ENCODE results near the gene ARMC9.
"Not testable (repeated sequence)": the region's sequence is repeated elsewhere in the genome, so short reads cannot be mapped to it uniquely, and the experiment has no call there.

ARMC9 gene

DNA sequence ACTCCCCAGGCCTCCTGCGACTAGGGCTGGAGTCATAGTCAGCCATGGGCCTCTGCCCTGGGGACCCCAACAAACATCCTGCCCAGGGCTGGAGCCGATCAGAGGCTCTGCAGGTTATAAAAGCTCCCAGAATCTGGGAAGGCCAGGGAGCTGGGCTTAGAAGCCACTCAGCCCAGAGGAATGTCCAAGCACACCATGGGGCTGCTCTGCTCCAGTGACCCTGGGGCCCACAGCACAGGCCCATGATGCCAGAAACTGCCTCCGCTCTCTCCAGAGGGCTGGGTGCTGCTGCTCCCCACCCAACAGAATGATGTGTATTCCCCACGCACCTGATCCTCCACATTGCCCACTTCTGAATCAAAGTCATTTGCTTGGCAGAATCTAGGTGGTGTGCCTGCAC, 88.5 kb downstream of the ARMC9 start:
- no peak for DNase-seq (ENCODE audit: low read depth in 1 of 2, low spot score in 1 of 2)

- no peak for DNase-seq (ENCODE audit: low read depth in 1 of 2, low spot score in 1 of 2)
Measured at GRCh38 chr2:231287696-231288095, 89.3 kb downstream of the ARMC9 start.

GRCh38 chr2:231288590-231288989, 90.2 kb downstream of the ARMC9 start:
- no peak for DNase-seq (ENCODE audit: low read depth in 1 of 2, low spot score in 1 of 2)

DNA sequence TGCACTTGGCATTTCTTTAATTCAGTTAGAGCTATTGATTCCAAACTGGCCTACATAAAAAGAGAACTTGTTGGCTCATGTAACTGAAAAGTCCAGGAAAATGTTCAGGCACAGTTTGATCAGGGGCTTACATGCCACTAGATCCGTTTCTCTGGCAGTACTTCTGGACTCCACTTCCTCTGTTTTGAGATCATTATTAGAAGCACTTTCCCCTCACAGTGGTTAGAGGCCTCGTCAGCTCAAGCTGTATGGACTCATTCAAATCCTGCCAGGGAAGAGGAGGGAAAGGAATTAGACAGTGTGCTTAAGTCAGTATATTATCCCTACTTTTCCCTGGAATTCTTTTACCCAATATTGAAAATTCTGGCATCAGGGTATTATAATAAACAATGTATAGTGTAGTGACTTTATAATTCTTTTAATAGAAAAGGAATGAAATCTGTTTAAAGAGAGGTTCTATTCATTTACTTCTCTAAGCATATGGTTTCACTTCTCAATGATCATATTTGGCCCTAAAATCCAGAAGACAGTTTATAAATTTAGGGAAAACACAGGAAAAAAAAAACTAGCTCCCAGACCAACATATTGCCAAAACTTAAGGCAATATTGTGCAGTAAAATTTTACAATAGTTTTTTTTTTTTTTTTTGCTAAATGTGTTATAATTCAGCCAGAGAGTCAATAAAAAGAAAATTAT, 92.0 kb downstream of the ARMC9 start:
- DNase-seq (ENCODE audit: low read depth in 1 of 2, low spot score in 1 of 2) = no peak

- DNase-seq (ENCODE audit: low read depth in 1 of 2, low spot score in 1 of 2) = no peak
Measured at GRCh38 chr2:231292472-231293134, 94.2 kb downstream of the ARMC9 start.

DNA sequence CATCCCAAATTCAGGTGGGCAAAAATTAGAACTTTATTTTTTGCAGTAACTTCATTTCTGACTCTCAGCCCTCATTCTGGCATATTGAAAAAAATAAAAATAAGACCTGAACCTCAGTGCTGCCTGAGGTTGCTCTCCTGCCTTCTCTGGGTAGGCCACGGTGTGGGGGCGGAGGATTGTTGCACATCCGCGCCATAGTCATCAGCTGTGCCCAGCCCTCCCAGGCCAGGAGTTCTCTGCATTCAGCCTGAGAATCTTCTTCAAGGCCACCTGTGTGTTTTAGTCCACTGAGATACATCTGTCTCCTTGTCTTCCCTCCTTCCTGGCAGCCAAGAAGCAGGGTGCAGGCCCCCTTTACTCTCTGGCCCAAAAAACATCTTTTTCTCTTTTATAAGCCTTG, 94.7 kb downstream of the ARMC9 start:
- no peak for DNase-seq (ENCODE audit: low read depth in 1 of 2, low spot score in 1 of 2)

DNA sequence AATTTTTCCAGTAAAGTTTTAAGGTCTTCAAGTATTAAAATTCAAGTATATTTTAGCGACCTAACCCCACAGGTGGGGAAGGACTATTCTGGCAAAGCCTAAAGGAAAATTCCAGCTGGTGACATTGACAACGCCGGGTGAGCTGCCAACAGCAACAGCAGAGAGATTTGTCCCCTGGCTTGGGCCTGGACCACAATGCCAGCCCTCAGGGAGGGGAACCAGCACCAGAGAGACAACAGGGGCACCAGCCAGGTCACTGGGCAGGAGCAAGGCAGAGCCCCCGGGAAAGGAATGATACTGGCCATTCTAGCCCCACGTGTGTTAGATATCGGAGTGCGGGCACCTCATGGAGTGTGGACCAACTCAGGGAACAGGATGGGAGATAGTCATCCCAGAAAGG, 95.7 kb downstream of the ARMC9 start:
- no peak for DNase-seq (ENCODE audit: low read depth in 1 of 2, low spot score in 1 of 2)

DNA sequence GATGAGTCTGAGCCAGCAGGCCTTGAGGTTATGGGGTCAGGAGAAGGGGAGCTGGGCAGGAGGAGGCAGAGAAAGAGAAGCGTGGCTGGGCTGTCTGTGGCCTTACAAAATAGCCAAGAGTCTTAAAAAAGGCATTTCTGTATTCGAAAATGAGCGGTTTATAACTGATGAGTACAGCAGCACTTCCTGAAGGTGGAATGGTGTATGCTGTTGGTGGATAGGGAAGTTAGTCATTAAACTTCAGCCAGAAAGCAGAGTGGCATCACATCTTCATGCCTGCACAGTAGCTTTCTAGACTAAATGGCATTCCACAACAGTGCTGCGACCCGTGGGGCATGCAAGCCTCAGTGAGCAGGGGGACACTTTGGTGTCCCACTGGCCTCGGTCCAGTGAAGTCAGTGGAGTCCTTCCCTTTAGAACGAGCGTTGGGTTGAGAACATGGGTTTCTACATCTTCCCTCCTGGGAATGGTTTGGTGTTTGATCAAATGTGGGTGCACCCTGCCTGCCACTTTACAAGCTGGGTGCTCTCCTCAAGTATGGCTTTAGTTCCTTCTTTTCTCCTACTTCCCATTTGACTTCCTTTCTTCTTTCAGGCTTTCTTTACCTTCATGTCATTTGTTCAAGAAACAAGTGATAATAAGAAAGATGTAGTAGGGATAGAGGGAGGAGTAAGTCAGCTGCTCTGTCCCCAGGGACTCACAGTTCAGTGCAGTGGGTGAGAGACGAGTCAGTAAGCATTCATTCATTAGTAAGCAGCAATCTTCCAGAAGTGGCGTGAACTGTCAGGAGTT, 96.3 kb downstream of the ARMC9 start:
- no peak for DNase-seq (ENCODE audit: low read depth in 1 of 2, low spot score in 1 of 2)

DNA sequence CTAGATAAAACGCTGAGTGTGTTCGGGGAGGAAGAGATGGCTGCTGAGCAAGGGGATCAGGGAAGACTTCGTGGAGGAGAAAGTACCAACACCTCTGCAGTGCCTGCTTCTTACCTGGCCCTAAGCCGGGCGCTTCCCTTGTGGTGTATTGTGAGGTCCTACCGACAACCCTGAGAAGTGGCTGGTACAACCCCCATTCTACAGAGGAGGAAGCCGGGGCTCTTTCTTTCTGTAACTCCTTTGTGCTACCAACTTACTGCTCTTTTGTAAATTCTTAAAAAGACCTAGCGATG, 96.9 kb downstream of the ARMC9 start:
- DNase-seq (ENCODE audit: low read depth in 1 of 2, low spot score in 1 of 2) = no peak

DNA sequence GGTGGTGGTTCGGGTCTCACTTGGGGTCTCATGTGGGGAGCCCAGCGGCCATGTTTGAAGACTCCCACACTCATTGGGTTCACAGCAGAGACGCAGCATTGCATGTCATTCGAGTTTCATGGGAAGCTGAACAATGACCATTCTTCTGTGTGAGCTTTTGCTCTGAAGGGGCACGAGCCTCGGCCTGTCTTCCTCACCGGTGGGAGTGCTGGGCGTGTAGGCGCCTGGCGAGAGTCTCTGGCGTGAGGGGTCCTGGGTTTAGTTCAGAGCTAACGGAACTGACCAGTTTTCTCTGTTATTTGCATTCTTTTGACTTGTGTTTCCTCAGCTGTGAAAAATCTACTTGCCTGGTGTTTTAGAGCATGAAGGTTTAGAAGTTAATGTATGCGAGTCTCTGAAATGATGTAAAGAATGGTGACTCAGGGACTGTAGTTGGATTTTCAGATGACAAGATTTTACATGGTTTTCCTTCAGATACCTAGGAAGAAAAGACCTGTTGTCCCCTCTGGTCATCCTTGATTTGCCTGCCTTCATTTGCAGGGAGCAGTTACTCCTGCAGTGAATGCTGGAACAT, 98.1 kb downstream of the ARMC9 start:
- DNase-seq (ENCODE audit: low read depth in 1 of 2, low spot score in 1 of 2) = no peak

GRCh38 chr2:231297108-231297908, 98.9 kb downstream of the ARMC9 start:
- DNase-seq (ENCODE audit: low read depth in 1 of 2, low spot score in 1 of 2) = no peak

DNA sequence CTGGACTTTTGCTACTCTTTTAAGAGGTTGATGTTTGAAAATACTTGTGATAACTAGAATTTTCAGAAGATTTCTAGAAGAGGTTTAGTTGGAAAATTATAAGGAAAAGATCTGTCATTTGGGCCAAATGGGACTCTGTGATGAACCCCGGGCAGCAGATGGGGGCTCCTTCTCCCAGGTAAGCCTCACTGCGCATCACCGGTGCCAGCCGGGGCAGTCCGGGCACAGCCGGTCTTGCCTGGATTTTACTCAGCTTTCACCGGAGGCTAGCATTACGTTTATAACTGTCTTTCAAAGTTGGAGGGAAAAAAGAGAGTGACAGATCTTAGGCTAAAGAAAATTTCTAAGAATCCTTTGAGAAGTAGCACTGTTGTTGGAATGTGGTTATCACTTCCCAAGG, 99.7 kb downstream of the ARMC9 start:
- DNase-seq (ENCODE audit: low read depth in 1 of 2, low spot score in 1 of 2) = no peak

GRCh38 chr2:231299267-231299666, 100.8 kb downstream of the ARMC9 start:
- no peak for DNase-seq (ENCODE audit: low read depth in 1 of 2, low spot score in 1 of 2)

- DNase-seq (ENCODE audit: low read depth in 1 of 2, low spot score in 1 of 2) = no peak
Measured at GRCh38 chr2:231300020-231300721, 101.7 kb downstream of the ARMC9 start.

GRCh38 chr2:231300722-231301076, 102.3 kb downstream of the ARMC9 start:
- no peak for DNase-seq (ENCODE audit: low read depth in 1 of 2, low spot score in 1 of 2)

DNA sequence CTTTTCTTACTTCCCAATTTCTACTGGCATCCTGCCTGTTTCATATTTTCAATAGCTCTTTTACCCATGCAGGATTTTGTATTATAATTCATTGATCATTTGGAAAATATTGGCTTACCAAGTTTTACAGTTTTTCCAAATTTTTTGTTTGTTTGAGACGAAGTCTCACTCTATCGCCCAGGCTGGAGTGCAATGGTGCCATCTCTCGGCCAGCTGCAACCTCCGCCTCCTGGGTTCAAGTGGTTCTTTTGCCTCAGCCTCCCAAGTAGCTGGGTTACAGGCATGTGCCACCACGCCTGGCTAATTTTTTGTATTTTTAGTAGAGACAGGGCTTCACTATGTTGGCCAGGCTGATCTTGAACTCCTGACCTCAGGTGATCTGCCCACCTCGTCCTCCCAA, 105.8 kb downstream of the ARMC9 start:
- DNase-seq (ENCODE audit: low read depth in 1 of 2, low spot score in 1 of 2) = not testable (repeated sequence)

GRCh38 chr2:231305221-231305620, 106.8 kb downstream of the ARMC9 start:
- no peak for DNase-seq (ENCODE audit: low read depth in 1 of 2, low spot score in 1 of 2)

DNA sequence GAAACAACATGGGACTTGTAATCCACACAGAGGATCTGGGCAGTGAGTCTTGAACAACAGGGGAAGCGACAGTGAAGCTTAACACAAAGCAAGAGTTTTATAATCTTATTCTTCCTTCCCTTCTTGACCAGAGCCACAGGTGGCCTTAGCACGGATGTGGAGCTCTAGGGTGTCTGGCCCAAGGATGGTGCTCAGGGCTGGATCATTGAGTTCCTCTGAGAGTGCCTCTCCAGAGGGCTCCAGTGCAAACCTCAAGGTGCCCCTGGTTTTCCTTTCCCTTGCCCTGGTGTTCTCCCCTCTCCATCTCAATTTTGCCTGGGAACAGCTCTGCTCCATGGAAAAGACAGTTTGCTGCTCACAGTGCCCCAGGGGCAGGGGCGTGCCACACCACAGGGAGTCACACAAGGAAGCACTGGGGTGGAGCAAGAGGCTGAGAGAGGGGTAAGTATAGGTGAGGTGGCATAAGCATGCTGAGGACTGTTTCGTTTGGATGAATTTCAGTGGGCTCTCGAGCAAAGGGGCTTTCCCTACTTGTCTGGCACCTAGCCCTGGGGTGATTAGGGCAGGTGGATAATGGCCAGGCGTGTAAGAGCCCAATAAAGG, 108.5 kb downstream of the ARMC9 start:
- DNase-seq (ENCODE audit: low read depth in 1 of 2, low spot score in 1 of 2) = no peak

GRCh38 chr2:231308219-231308618, 109.8 kb downstream of the ARMC9 start:
- DNase-seq (ENCODE audit: low read depth in 1 of 2, low spot score in 1 of 2) = no peak
